ENCODE data around the gene APOM. TPM values are rescaled to one million over a fixed set of nuclear protein-coding genes. Genes with fewer than 3 reads are reported as not detected.

Gene APOM
- total RNA-seq, 1 donor from 2014 or later: 3.4 TPM

GRCh38 chr6:31690231-31691077 lies 34.8 kb downstream of the APOM start:
- DNase-seq (ENCODE audit: low spot score in 2 of 2, unreplicated experiment in 2 of 2): no peak
- H3K36me3 Mint-ChIP-seq: peaks cover 37% of the 10 kb centered on the region
- no peak for TF ChIP-seq CTCF (IDR thresholded peaks at IDR 0.05; ENCODE audit: unreplicated experiment)
- H3K4me3 Mint-ChIP-seq: no peak overlapping the region
- H3K9me3 Mint-ChIP-seq: no peaks in the 10 kb centered on the region
- H3K27ac Mint-ChIP-seq: peak overlapping the region; percentile 69
- H3K4me1 Mint-ChIP-seq: peaks cover 6% of the 10 kb centered on the region
- H3K27me3 Mint-ChIP-seq (ENCODE audit: low read depth): no peaks in the 10 kb centered on the region

- Mint-ChIP-seq H3K27ac (peak overlapping the region; percentile 69), H3K4me3 (no peak overlapping the region), H3K36me3 (peaks cover 32% of the 10 kb centered on the region), H3K9me3 (no peaks in the 10 kb centered on the region), H3K27me3 (ENCODE audit: low read depth) (no peaks in the 10 kb centered on the region), H3K4me1 (peaks cover 6% of the 10 kb centered on the region)
- DNase-seq (ENCODE audit: low spot score in 2 of 2, unreplicated experiment in 2 of 2): no peak
- no peak for TF ChIP-seq CTCF (IDR thresholded peaks at IDR 0.05; ENCODE audit: unreplicated experiment)
These were observed 35.4 kb downstream of the APOM start for GRCh38 chr6:31691078-31691463.

GRCh38 chr6:31691564-31692108 lies 35.9 kb downstream of the APOM start:
- Mint-ChIP-seq H3K4me3 (no peak overlapping the region), H3K27me3 (ENCODE audit: low read depth) (no peaks in the 10 kb centered on the region), H3K27ac (no peak overlapping the region), H3K4me1 (peaks cover 8% of the 10 kb centered on the region), H3K36me3 (peaks cover 28% of the 10 kb centered on the region), H3K9me3 (no peaks in the 10 kb centered on the region)
- no peak for TF ChIP-seq CTCF (IDR thresholded peaks at IDR 0.05; ENCODE audit: unreplicated experiment)
- no peak for DNase-seq (ENCODE audit: low spot score in 2 of 2, unreplicated experiment in 2 of 2)

- Mint-ChIP-seq H3K4me1 (peaks cover 11% of the 10 kb centered on the region), H3K9me3 (no peaks in the 10 kb centered on the region), H3K27ac (no peak overlapping the region), H3K27me3 (ENCODE audit: low read depth) (no peaks in the 10 kb centered on the region), H3K36me3 (peaks cover 29% of the 10 kb centered on the region), H3K4me3 (no peak overlapping the region)
- no peak for TF ChIP-seq CTCF (IDR thresholded peaks at IDR 0.05; ENCODE audit: unreplicated experiment)
- no peak for DNase-seq (ENCODE audit: low spot score in 2 of 2, unreplicated experiment in 2 of 2)
These were observed 36.7 kb downstream of the APOM start for GRCh38 chr6:31692353-31692752.

GRCh38 chr6:31692886-31693285 lies 37.2 kb downstream of the APOM start:
- no peak for TF ChIP-seq CTCF (IDR thresholded peaks at IDR 0.05; ENCODE audit: unreplicated experiment)
- H3K27ac Mint-ChIP-seq: no peak overlapping the region

More at GRCh38 chr6:31692886-31693285, 37.2 kb downstream of the APOM start:
- Mint-ChIP-seq H3K36me3 (peaks cover 24% of the 10 kb centered on the region), H3K4me1 (peaks cover 15% of the 10 kb centered on the region), H3K27me3 (ENCODE audit: low read depth) (no peaks in the 10 kb centered on the region), H3K9me3 (no peaks in the 10 kb centered on the region), H3K4me3 (no peak overlapping the region)
- no peak for DNase-seq (ENCODE audit: low spot score in 2 of 2, unreplicated experiment in 2 of 2)

Measured in mesothelial cell of epicardium (in vitro differentiated cells).